H1 (cell line): ENCODE measurements around the gene VPS9D1. TPM values are rescaled to one million over a fixed set of nuclear protein-coding genes. Genes with fewer than 3 reads are reported as not detected.

ENCODE experiments used
- CTCF ChIA-PET: fragments of 300-600 bp; sonication (Branson Sonifier 250); formaldehyde crosslinking; loops from one replicate; lab custom pipeline; 2021; ENCODE audit not compliant: partially characterized antibody; lab: Charles Lee
- POLR2A ChIA-PET: fragments of 300-600 bp; sonication (Branson Sonifier 250); formaldehyde crosslinking; loops from one replicate; lab custom pipeline; 2021; ENCODE audit warnings: inconsistent platforms; ENCODE audit not compliant: partially characterized antibody; lab: Charles Lee
- DNase-seq, 2 experiments: peaks; one replicate each; pipeline versions ENCODE4 v3.0.0 to v3.0.0-alpha.2; 2010 to 2022; ENCODE audit warnings: low spot score in 2 of 2, low read depth in 1 of 2, mixed read lengths in 1 of 2
- FAIRE-seq: peaks from 2 replicates; lab custom pipeline; 2011; peaks lifted over from hg19 to GRCh38; lab: Jason Lieb, UNC
- H2AFZ ChIP-seq: 2 replicates; pipeline ENCODE4 v1.8.1; 2012; ENCODE audit warnings: low read length, inconsistent platforms
- H2AK5ac ChIP-seq: 2 replicates; pipeline ENCODE4 v1.6.1; 2013; ENCODE audit warnings: low read depth, low read length
- H2BK120ac ChIP-seq: replicated peaks from 2 replicates; pipeline ENCODE3; 2013; ENCODE audit warnings: low read depth, low read length, inconsistent platforms
- H2BK12ac ChIP-seq: 2 replicates; pipeline ENCODE4 v1.6.1; 2013; ENCODE audit warnings: low read depth, low read length
- H2BK15ac ChIP-seq: 2 replicates; pipeline ENCODE4 v1.6.1; 2013; ENCODE audit warnings: low read length
- H2BK20ac ChIP-seq: 2 replicates; pipeline ENCODE4 v1.6.1; 2013; ENCODE audit warnings: low read length
- H2BK5ac ChIP-seq: 2 replicates; pipeline ENCODE4 v1.6.1; 2013; ENCODE audit warnings: low read depth, low read length
- H3K14ac ChIP-seq: 2 replicates; pipeline ENCODE4 v1.6.1; 2013; ENCODE audit warnings: inconsistent platforms; ENCODE audit not compliant: insufficient read length
- H3K18ac ChIP-seq: 2 replicates; pipeline ENCODE4 v1.6.1; 2013; ENCODE audit warnings: low read length; ENCODE audit errors: extremely low read depth
- H3K23ac ChIP-seq: 2 replicates; pipeline ENCODE4 v1.6.1; 2013; ENCODE audit warnings: inconsistent platforms; ENCODE audit not compliant: insufficient read length
- H3K23me2 ChIP-seq: 2 replicates; pipeline ENCODE4 v1.6.1; 2013; ENCODE audit warnings: low read depth, low read length
- H3K27ac ChIP-seq: 2 replicates; pipeline ENCODE4 v1.6.1; 2011; ENCODE audit warnings: low read depth, low read length, inconsistent platforms
- H3K27me3 ChIP-seq, 4 experiments: replicated peaks in 1 of 4; 1 replicate in 1 of 4; 2 replicates in 3 of 4; pipeline versions ENCODE4 v1.6.1 to v1.8.1; 2011 to 2013; ENCODE audit warnings: low read length in 3 of 4, mild to moderate bottlenecking in 3 of 4, inconsistent platforms in 2 of 4, mixed read lengths in 2 of 4, moderate library complexity in 1 of 4; ENCODE audit not compliant: control insufficient read depth in 3 of 4, insufficient read depth in 3 of 4; ENCODE audit errors: extremely low read depth in 1 of 4
- H3K36me3 ChIP-seq, 4 experiments: 2 replicates each; pipeline versions ENCODE4 v1.6.1 to v1.8.1; 2011 to 2013; ENCODE audit warnings: mild to moderate bottlenecking in 4 of 4, low read length in 3 of 4, moderate library complexity in 2 of 4, control low read depth in 1 of 4, inconsistent platforms in 1 of 4; ENCODE audit not compliant: insufficient read depth in 4 of 4, control insufficient read depth in 2 of 4
- H3K4ac ChIP-seq: replicated peaks from 2 replicates; pipeline ENCODE3; 2013; ENCODE audit warnings: low read length, low read depth, mixed read lengths, inconsistent platforms; ENCODE audit not compliant: insufficient read length
- H3K4me1 ChIP-seq, 4 experiments: replicated peaks in 1 of 4; 1 replicate in 1 of 4; 2 replicates in 3 of 4; pipeline versions ENCODE4 v1.6.1 to v1.8.1; 2011 to 2013; ENCODE audit warnings: low read length in 3 of 4, inconsistent platforms in 2 of 4, mixed read lengths in 1 of 4; ENCODE audit not compliant: insufficient read depth in 4 of 4, control insufficient read depth in 3 of 4
- H3K4me2 ChIP-seq, 2 experiments: 2 replicates each; pipeline versions ENCODE4 v1.6.1 to v1.8.1; 2011 to 2013; ENCODE audit warnings: low read depth in 2 of 2, low read length in 2 of 2, control low read depth in 1 of 2, inconsistent platforms in 1 of 2, mild to moderate bottlenecking in 1 of 2; ENCODE audit not compliant: insufficient read depth in 1 of 2
- H3K4me3 ChIP-seq, 4 experiments: fragments of 200-600, 300-600 bp in 1 of 4; sonication (generic), shearing (Covaris generic), sonication (Bioruptor Twin) in 1 of 4; 2 replicates each; pipeline versions ENCODE4 v1.5.1 to v1.8.1; 2011 to 2016; ENCODE audit warnings: low read length in 4 of 4, low read depth in 3 of 4, control low read depth in 2 of 4, inconsistent platforms in 2 of 4, mild to moderate bottlenecking in 2 of 4, mixed read lengths in 1 of 4, moderate library complexity in 1 of 4; ENCODE audit not compliant: insufficient read depth in 2 of 4; ENCODE audit errors: extremely low read depth in 1 of 4
- H3K56ac ChIP-seq: replicated peaks from 2 replicates; pipeline ENCODE3; 2013; ENCODE audit warnings: low read depth, mild to moderate bottlenecking, mixed read lengths, low read length, inconsistent platforms; ENCODE audit not compliant: insufficient read length
- H3K79me1 ChIP-seq: 2 replicates; pipeline ENCODE4 v1.6.1; 2013; ENCODE audit warnings: low read depth, low read length, control low read depth
- H3K79me2 ChIP-seq, 2 experiments: 2 replicates each; pipeline versions ENCODE4 v1.6.1 to v1.8.1; 2012 to 2013; ENCODE audit warnings: low read length in 2 of 2, mild to moderate bottlenecking in 2 of 2, inconsistent platforms in 1 of 2; ENCODE audit not compliant: insufficient read depth in 2 of 2, control insufficient read depth in 1 of 2
- H3K9ac ChIP-seq, 4 experiments: replicated peaks in 1 of 4; 1 replicate in 1 of 4; 2 replicates in 3 of 4; pipeline versions ENCODE4 v1.6.1 to v1.8.1; 2011 to 2013; ENCODE audit warnings: low read depth in 3 of 4, low read length in 3 of 4, control low read depth in 2 of 4, mild to moderate bottlenecking in 2 of 4, moderate library complexity in 2 of 4, inconsistent platforms in 1 of 4; ENCODE audit errors: extremely low read depth in 1 of 4
- H3K9me3 ChIP-seq, 2 experiments: 2 replicates each; pipeline versions ENCODE4 v1.6.1 to v1.8.1; 2012 to 2013; ENCODE audit warnings: mild to moderate bottlenecking in 2 of 2, moderate library complexity in 2 of 2, control low read depth in 1 of 2, inconsistent platforms in 1 of 2, low read depth in 1 of 2, low read length in 1 of 2, mixed read lengths in 1 of 2; ENCODE audit not compliant: insufficient read depth in 2 of 2
- H4K20me1 ChIP-seq, 2 experiments: replicated peaks in 1 of 2; 2 replicates each; pipeline versions ENCODE3 to v1.8.1; 2011 to 2013; ENCODE audit warnings: inconsistent platforms in 2 of 2, low read length in 2 of 2, mild to moderate bottlenecking in 1 of 2; ENCODE audit not compliant: insufficient read depth in 2 of 2, control insufficient read depth in 1 of 2
- H4K5ac ChIP-seq: 2 replicates; pipeline ENCODE4 v1.6.1; 2013; ENCODE audit warnings: low read length, low read depth, mixed read lengths, inconsistent platforms; ENCODE audit not compliant: insufficient read length
- H4K8ac ChIP-seq: 2 replicates; pipeline ENCODE4 v1.8.0; 2013; ENCODE audit warnings: mild to moderate bottlenecking, moderate library complexity, low read length, inconsistent platforms; ENCODE audit not compliant: insufficient read depth; ENCODE audit errors: extremely low read depth
- H4K91ac ChIP-seq: replicated peaks from 2 replicates; pipeline ENCODE3; 2013; ENCODE audit warnings: low read length, mixed read lengths, inconsistent platforms; ENCODE audit not compliant: insufficient read length
- BCL11A ChIP-seq, 2 experiments: IDR thresholded peaks; one replicate each; pipeline ENCODE4 v1.6.1; 2011; ENCODE audit warnings: low read depth in 2 of 2, low read length in 2 of 2, mild to moderate bottlenecking in 2 of 2
- BRCA1 ChIP-seq: IDR thresholded peaks from 2 replicates; pipeline ENCODE4 v1.6.1; 2012; ENCODE audit warnings: low read depth, low read length, improper control_type of control experiment
- CHD1 ChIP-seq: IDR thresholded peaks from 2 replicates; pipeline ENCODE4 v1.6.1; 2012; ENCODE audit warnings: low read depth, low read length, improper control_type of control experiment
- HDAC2 ChIP-seq, 2 experiments: fragments of 300-600 bp in 1 of 2; sonication (generic) in 1 of 2; IDR thresholded peaks; 2 replicates each; pipeline ENCODE4 v1.6.1; 2011 to 2012; ENCODE audit warnings: low read depth in 2 of 2, low read length in 2 of 2, mild to moderate bottlenecking in 2 of 2, moderate library complexity in 2 of 2, borderline replicate concordance in 1 of 2, inconsistent platforms in 1 of 2
- RBBP5 ChIP-seq: IDR thresholded peaks from 2 replicates; pipeline ENCODE4 v1.7.1; 2012; ENCODE audit warnings: low read depth, mild to moderate bottlenecking, inconsistent platforms, low read length, moderate library complexity, borderline replicate concordance
- SAP30 ChIP-seq: fragments of 300-600 bp; sonication (generic); IDR thresholded peaks from 2 replicates; pipeline ENCODE4 v1.7.1; 2012; ENCODE audit warnings: low read length, moderate library complexity, mild to moderate bottlenecking, inconsistent platforms; ENCODE audit not compliant: insufficient read depth, insufficient replicate concordance
- SIN3A ChIP-seq, 2 experiments: IDR thresholded peaks in 1 of 2; conservative IDR thresholded peaks in 1 of 2; 2 replicates each; pipeline ENCODE4 v1.6.1; 2011 to 2012; ENCODE audit warnings: low read length in 2 of 2, improper control_type of control experiment in 1 of 2, low read depth in 1 of 2, mild to moderate bottlenecking in 1 of 2
- SUZ12 ChIP-seq: fragments of 200-600 bp; sonication (generic); IDR thresholded peaks from 2 replicates; pipeline ENCODE4 v1.6.1; 2012; ENCODE audit warnings: mild to moderate bottlenecking, inconsistent platforms, low read length, moderate library complexity, mixed read lengths
- TBP ChIP-seq: IDR thresholded peaks from 2 replicates; pipeline ENCODE4 v1.6.1; 2011; ENCODE audit warnings: low read depth, low read length, improper control_type of control experiment
- WGBS, 2 experiments: shearing (Covaris generic) in 1 of 2; methylation state at CpG; one replicate each; pipeline versions ENCODE4 v1.1.6 to v1.1.7; 2013 to 2015; ENCODE audit warnings: low lambda C conversion rate in 2 of 2, mixed read lengths in 2 of 2, inconsistent platforms in 1 of 2, low coverage in 1 of 2, missing lambda C conversion rate in 1 of 2; ENCODE audit not compliant: insufficient replicate concordance in 2 of 2, insufficient coverage in 1 of 2, insufficient read length in 1 of 2; ENCODE audit errors: extremely low coverage in 1 of 2, missing lambda C conversion rate in 1 of 2; 5-methylcytosine and 5-hydroxymethylcytosine counted together
- polyA plus RNA-seq, 7 experiments: library from polyadenylated mRNA; depleted of rRNA in 3 of 7; stranded (reverse) in 5 of 7; unstranded in 2 of 7; fragments of >200 nt in 5 of 7; fragments of 200-250 nt in 2 of 7; gene quantifications; 1 replicate in 5 of 7; 2 replicates in 1 of 7; 4 replicates in 1 of 7; pipeline versions ENCODE4 v1.2.1 to v1.2.3, GENCODE V29; 2011 to 2013; ENCODE audit warnings: missing spikeins in 2 of 7, mixed read lengths in 2 of 7
- total RNA-seq: library from RNA; stranded (reverse); fragmentation: NEBNext Ultra II Directional; extraction: Animal tissue kit (Norgen Biotek cat#: 25700); gene quantifications from 2 replicates; pipeline ENCODE4 v1.2.1, GENCODE V29; 2021
- TF ChIP-seq, protein P1 (sequence below): IDR thresholded peaks from 2 replicates; pipeline ENCODE4 v1.6.1; 2012; ENCODE audit warnings: inconsistent platforms

The VPS9D1 gene
- total and polyA plus RNA-seq, 2 of the 8 experiments (the other 6 are each of a cell fraction or from before 2014, with no cell fraction given): 2.9 to 5.4 TPM

DNA sequence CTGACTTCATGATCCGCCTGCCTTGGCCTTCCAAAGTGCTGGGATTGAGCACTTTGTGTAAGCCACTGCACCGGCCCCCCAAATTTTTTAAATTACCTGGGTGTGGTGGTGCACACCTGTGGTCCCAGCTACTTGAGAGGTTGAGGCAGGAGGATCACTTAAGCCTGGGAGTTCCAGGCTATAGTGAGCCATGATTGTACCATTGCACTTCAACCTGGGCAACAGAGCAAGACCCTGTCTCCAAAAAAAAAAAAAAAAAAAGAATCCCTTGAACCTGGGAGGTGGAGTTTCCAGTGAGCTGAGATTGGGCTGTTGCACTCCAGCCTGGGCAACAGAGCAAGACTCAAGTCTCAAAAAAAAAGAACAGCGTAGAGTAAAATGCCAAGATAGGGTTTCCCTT, 15.9 kb upstream of the VPS9D1 start:
- Histone ChIP-seq H4K8ac (no peak overlapping the region), H2BK120ac (no peak overlapping the region), H3K27ac (no peak overlapping the region), H2BK20ac (no peak overlapping the region), H3K9me3 (no peaks in the 10 kb centered on the region), H4K91ac (no peak overlapping the region), H3K23me2 (no peaks in the 10 kb centered on the region), H3K18ac (no peak overlapping the region), H4K20me1 (peaks cover 3 to 9% of the 10 kb centered on the region in 2 experiments), H3K79me2 (no peaks in the 10 kb centered on the region), H2BK5ac (no peak overlapping the region), H2AFZ (no peak overlapping the region), H3K4me2 (no peak overlapping the region), H2BK12ac (no peak overlapping the region), H3K9ac (no peak overlapping the region), H3K27me3 (no peaks in the 10 kb centered on the region), H3K79me1 (no peaks in the 10 kb centered on the region), H3K36me3 (peaks cover 22 to 52% (median 44%) of the 10 kb centered on the region in 4 experiments), H3K4ac (no peak overlapping the region), H2AK5ac (no peak overlapping the region), H2BK15ac (no peak overlapping the region), H4K5ac (no peak overlapping the region), H3K23ac (no peak overlapping the region), H3K56ac (no peak overlapping the region), H3K14ac (no peak overlapping the region), H3K4me1 (no peaks in the 10 kb centered on the region), H3K4me3 (no peak overlapping the region)
- CTCF ChIA-PET: interaction anchor here (1.0 to 7.8 kb wide), 2 partner anchors 30 to 124 kb away, joined by 3 to 69 read pairs; no protein-coding TSS in a partner anchor
- 91% methylated on average over 3 of the region's 3 CpGs; no CpG with 5 or more reads in 1 of the 2 experiments for WGBS, 2 experiments
- DNase-seq (no peak), FAIRE-seq (no peak)
- TF ChIP-seq CHD1 (no peak), BRCA1 (no peak), SUZ12 (no peak), SIN3A (conservative IDR thresholded peaks at IDR 0.05 in 1 of 2, IDR thresholded peaks at IDR 0.05 in 1 of 2; ENCODE audit: low read depth in 1 of 2, low read length in 2 of 2) (no peak), SAP30 (no peak), BCL11A (IDR thresholded peaks at IDR 0.05; ENCODE audit: low read depth in 2 of 2, low read length in 2 of 2) (no peak), TBP (no peak), HDAC2 (IDR thresholded peaks at IDR 0.05; ENCODE audit: borderline replicate concordance in 1 of 2, low read depth in 2 of 2, low read length in 2 of 2) (no peak), RBBP5 (no peak)
- TF ChIP-seq, protein P1, sequence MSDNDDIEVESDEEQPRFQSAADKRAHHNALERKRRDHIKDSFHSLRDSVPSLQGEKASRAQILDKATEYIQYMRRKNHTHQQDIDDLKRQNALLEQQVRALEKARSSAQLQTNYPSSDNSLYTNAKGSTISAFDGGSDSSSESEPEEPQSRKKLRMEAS: no peak
- POLR2A ChIA-PET: interaction anchor here (1.3 to 16.1 kb wide), 2 partner anchors 10 to 26 kb away, joined by 3 to 193 read pairs; no protein-coding TSS in a partner anchor
